ENCODE results near the gene SPIRE2. TPM values are rescaled to one million over a fixed set of nuclear protein-coding genes. Genes with fewer than 3 reads are reported as not detected.

Gene SPIRE2
- total and polyA plus RNA-seq, 2 of the 4 experiments (the other 2 are of a cell fraction): 0.72 to 1.9 TPM

GRCh38 chr16:89786474-89787364 is 41.6 kb upstream of the SPIRE2 start:
- CTCF ChIA-PET: no interaction called here
- BruUV-seq (replicated peaks): no TSS peak
- 95% methylated on average over 13 of the region's 21 CpGs; no CpG with 5 or more reads in 1 of the 2 experiments for WGBS, 2 experiments (ENCODE audit: extremely low coverage in 2 of 2, insufficient read length in 1 of 2)
- Histone ChIP-seq H2AK5ac (ENCODE audit: low read depth, low read length) (no peak overlapping the region), H2BK15ac (ENCODE audit: low read depth, low read length) (no peak overlapping the region), H3K9ac (ENCODE audit: low read depth, low read length) (no peak overlapping the region), H3K18ac (ENCODE audit: low read depth, low read length) (no peak overlapping the region), H3K4me3 (ENCODE audit: insufficient read depth, low read depth, low read length) (no peak overlapping the region), H3K56ac (ENCODE audit: extremely low read depth, insufficient read depth, low read length) (no peak overlapping the region), H3K9me3 (ENCODE audit: control insufficient read depth, insufficient read depth, low read length) (no peaks in the 10 kb centered on the region), H3K4me1 (ENCODE audit: control insufficient read depth, insufficient read depth, low read length) (no peaks in the 10 kb centered on the region), H3K14ac (replicated peaks; ENCODE audit: low read depth, low read length) (no peak overlapping the region), H4K91ac (ENCODE audit: insufficient read depth, low read depth, low read length) (no peak overlapping the region), H2BK20ac (ENCODE audit: low read depth, low read length) (no peak overlapping the region), H2AK9ac (replicated peaks; ENCODE audit: low read depth, low read length, poor library complexity) (no peak overlapping the region), H3K4ac (ENCODE audit: low read depth, low read length) (no peak overlapping the region), H2AFZ (replicated peaks; ENCODE audit: low read length, poor library complexity) (no peak overlapping the region), H3K4me2 (ENCODE audit: low read depth, low read length) (no peak overlapping the region), H3K9me1 (ENCODE audit: insufficient read depth, low read length) (no peaks in the 10 kb centered on the region), H3K23ac (ENCODE audit: low read depth, low read length) (no peak overlapping the region), H3K27me3 (ENCODE audit: control insufficient read depth, insufficient read depth, low read length) (no peaks in the 10 kb centered on the region), H4K20me1 (ENCODE audit: insufficient read depth, low read length) (no peaks in the 10 kb centered on the region), H3K36me3 (ENCODE audit: control insufficient read depth, insufficient read depth, low read length) (peaks cover 32% of the 10 kb centered on the region), H4K8ac (ENCODE audit: low read depth in 2 of 2, low read length in 2 of 2) (no peak overlapping the region), H3K79me1 (ENCODE audit: low read depth in 1 of 2, low read length in 2 of 2) (peaks cover 3 to 5% of the 10 kb centered on the region in 2 experiments; a peak in 2 of 4 replicates), H2BK120ac (ENCODE audit: low read depth, low read length) (no peak overlapping the region), H3K27ac (ENCODE audit: insufficient read depth, low read length) (no peak overlapping the region), H4K5ac (ENCODE audit: low read depth, low read length) (no peak overlapping the region), H2BK5ac (ENCODE audit: low read depth, low read length, poor library complexity, severe bottlenecking) (no peak overlapping the region)
- intact Hi-C loops (cut with micrococcal nuclease) (no loop called here), dilution Hi-C loops (cut with HindIII; ENCODE audit: low sequenced_read_pairs, unreplicated experiment) (no loop called here), in situ Hi-C loops (cut with MboI; ENCODE audit: low sequenced_read_pairs) (no loop called here)
- DNase-seq (no peak), ATAC-seq (ENCODE audit: low read depth) (no peak)
- POLR2A ChIA-PET (ENCODE audit: unreplicated experiment): no interaction called here
- no peak for TF ChIP-seq CHD1 (IDR thresholded peaks at IDR 0.05; ENCODE audit: low read depth, low read length)
- TF ChIP-seq NFE2L2 (IDR thresholded peaks at IDR 0.05; ENCODE audit: low read depth, low read length): no peak
- no peak for TF ChIP-seq SMC3 (IDR thresholded peaks at IDR 0.05; ENCODE audit: low read depth, low read length)
- no peak for TF ChIP-seq RAD21 (IDR thresholded peaks at IDR 0.05; ENCODE audit: low read length)
- TF ChIP-seq FOS (IDR thresholded peaks at IDR 0.05; ENCODE audit: low read depth, low read length): no peak
- TF ChIP-seq POLR2A (IDR thresholded peaks at IDR 0.05; ENCODE audit: low read depth, low read length): no peak
- no peak for TF ChIP-seq CTCF (conservative IDR thresholded peaks at IDR 0.05; ENCODE audit: low read depth, low read length)
- no peak for TF ChIP-seq ELK1 (IDR thresholded peaks at IDR 0.05; ENCODE audit: borderline replicate concordance, low read depth, low read length)
- no peak for TF ChIP-seq USF2 (IDR thresholded peaks at IDR 0.05; ENCODE audit: low read depth, low read length)
- no peak for TF ChIP-seq RCOR1 (IDR thresholded peaks at IDR 0.05; ENCODE audit: insufficient replicate concordance, low read length)
- TF ChIP-seq CEBPB (IDR thresholded peaks at IDR 0.05; ENCODE audit: low read depth, low read length): no peak
- no peak for TF ChIP-seq MAFK (IDR thresholded peaks at IDR 0.05; ENCODE audit: low read depth, low read length)
- no peak for TF ChIP-seq BHLHE40 (IDR thresholded peaks at IDR 0.05; ENCODE audit: low read depth, low read length)
- no peak for TF ChIP-seq MAZ (IDR thresholded peaks at IDR 0.05; ENCODE audit: borderline replicate concordance, low read depth, low read length)
- TF ChIP-seq RFX5 (IDR thresholded peaks at IDR 0.05; ENCODE audit: low read depth, low read length): no peak

Data from IMR-90 (cell line).